T-helper 17 cell (primary cell): ENCODE results near the gene ATG14. TPM values are rescaled to one million over a fixed set of nuclear protein-coding genes. Genes with fewer than 3 reads are reported as not detected.
A peak's percentile ranks its signal among the peaks of the same experiment; 100 is the strongest.
"Not testable (repeated sequence)": the region's sequence is repeated elsewhere in the genome, so short reads cannot be mapped to it uniquely, and the experiment has no call there.

Experiments used
- ATAC-seq: fragments of 150-1000 bp; cut with Tn5 transposase; 2 replicates; pipeline ENCODE4 v1.10.0; 2021; ENCODE audit warnings: mild to moderate bottlenecking, moderate library complexity
- DNase-seq, 3 donors: peaks; one replicate each; pipeline versions ENCODE4 v3.0.0 to v3.0.0-alpha.2; 2020 to 2021
- H3K9me3 ChIP-seq: one replicate; pipeline ENCODE4 v1.7.0; 2013; ENCODE audit warnings: low read length, mild to moderate bottlenecking; ENCODE audit not compliant: control insufficient read depth, poor library complexity, severe bottlenecking
- H3K27ac Mint-ChIP-seq: one replicate; pipeline ENCODE4 v1.8.0; 2022; ENCODE audit warnings: mild to moderate bottlenecking, moderate library complexity, mixed read lengths
- H3K27me3 Mint-ChIP-seq: one replicate; pipeline ENCODE4 v1.8.0; 2022; ENCODE audit warnings: mixed read lengths
- H3K36me3 Mint-ChIP-seq: one replicate; pipeline ENCODE4 v1.8.0; 2022; ENCODE audit warnings: low read depth, mixed read lengths
- H3K4me1 Mint-ChIP-seq: one replicate; pipeline ENCODE4 v1.8.0; 2022; ENCODE audit warnings: mild to moderate bottlenecking, mixed read lengths
- H3K4me3 Mint-ChIP-seq: one replicate; pipeline ENCODE4 v1.8.0; 2022; ENCODE audit warnings: mild to moderate bottlenecking, moderate library complexity, mixed read lengths
- total RNA-seq, 4 donors: library from RNA in 2 of 4; stranded (reverse) in 2 of 4; gene quantifications; one replicate each; pipeline ENCODE4 v1.2.3 and lab custom pipeline; 2022 to 2026

Gene ATG14, protein sequence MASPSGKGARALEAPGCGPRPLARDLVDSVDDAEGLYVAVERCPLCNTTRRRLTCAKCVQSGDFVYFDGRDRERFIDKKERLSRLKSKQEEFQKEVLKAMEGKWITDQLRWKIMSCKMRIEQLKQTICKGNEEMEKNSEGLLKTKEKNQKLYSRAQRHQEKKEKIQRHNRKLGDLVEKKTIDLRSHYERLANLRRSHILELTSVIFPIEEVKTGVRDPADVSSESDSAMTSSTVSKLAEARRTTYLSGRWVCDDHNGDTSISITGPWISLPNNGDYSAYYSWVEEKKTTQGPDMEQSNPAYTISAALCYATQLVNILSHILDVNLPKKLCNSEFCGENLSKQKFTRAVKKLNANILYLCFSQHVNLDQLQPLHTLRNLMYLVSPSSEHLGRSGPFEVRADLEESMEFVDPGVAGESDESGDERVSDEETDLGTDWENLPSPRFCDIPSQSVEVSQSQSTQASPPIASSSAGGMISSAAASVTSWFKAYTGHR
- total RNA-seq (10 to 100 TPM; 16.3 to 21.7 TPM), total RNA-seq (lab: John Stamatoyannopoulos, UW) (53.5 to 55.4 reads per million in 2 donors)

DNA sequence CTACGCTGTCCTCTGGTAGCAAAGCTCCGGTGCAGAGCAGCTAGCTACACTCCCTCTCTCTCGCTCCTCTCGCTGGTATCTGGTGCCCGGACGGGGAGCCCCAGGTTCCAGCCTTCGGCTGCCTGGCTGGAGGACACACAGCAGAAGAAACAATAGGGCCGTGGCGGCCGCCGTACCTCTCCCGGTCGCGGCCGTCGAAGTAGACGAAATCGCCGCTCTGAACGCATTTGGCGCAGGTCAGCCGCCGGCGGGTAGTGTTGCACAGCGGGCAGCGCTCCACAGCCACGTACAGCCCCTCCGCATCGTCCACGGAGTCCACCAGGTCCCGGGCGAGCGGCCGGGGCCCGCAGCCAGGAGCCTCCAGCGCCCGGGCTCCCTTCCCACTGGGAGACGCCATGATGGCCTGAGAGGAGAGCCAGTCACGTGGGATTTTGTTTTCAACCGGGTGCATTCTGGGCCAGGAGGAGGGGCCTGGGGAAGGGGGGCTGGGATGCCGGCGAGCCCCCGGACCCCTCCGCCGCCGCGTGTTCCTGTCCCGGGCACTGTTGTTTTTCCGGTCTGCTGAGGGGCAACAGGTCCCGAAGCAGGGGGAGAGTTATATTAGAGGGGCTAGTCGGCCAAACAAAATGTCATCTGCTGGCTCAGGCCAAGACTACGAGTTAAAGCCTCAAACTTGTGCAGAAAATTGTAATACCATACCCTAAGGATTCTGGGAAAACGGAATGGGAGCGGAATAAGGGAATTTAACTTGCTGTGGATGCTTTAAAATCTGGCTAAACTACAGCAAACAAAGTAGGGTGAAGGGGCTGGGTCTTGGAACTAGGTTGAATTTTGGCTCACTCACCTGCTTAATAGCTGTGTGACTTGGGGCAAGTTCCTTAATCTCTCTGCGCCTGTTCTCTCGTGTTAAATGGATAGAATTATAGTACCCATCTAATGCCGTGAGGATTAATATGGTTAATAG, at the start of gene ATG14:
ATG14 (minus strand) TSS at position 405 of the 964 bp plus-strand sequence; CDS start at position 397, 8 bp downstream.
- H3K36me3 Mint-ChIP-seq = peaks cover 2% of the 10 kb centered on the region
- H3K4me3 Mint-ChIP-seq = peak within 1 kb of the TSS; percentile 90
- peaks cover 6% of the 10 kb centered on the region for H3K27me3 Mint-ChIP-seq
- peak; percentile 52 to 60 (median 55) for DNase-seq
- H3K4me1 Mint-ChIP-seq = peaks cover 32% of the 10 kb centered on the region
- H3K9me3 ChIP-seq = no peaks in the 10 kb centered on the region
- peak; percentile 99 for ATAC-seq
- peak within 1 kb of the TSS; percentile 93 for H3K27ac Mint-ChIP-seq

DNA sequence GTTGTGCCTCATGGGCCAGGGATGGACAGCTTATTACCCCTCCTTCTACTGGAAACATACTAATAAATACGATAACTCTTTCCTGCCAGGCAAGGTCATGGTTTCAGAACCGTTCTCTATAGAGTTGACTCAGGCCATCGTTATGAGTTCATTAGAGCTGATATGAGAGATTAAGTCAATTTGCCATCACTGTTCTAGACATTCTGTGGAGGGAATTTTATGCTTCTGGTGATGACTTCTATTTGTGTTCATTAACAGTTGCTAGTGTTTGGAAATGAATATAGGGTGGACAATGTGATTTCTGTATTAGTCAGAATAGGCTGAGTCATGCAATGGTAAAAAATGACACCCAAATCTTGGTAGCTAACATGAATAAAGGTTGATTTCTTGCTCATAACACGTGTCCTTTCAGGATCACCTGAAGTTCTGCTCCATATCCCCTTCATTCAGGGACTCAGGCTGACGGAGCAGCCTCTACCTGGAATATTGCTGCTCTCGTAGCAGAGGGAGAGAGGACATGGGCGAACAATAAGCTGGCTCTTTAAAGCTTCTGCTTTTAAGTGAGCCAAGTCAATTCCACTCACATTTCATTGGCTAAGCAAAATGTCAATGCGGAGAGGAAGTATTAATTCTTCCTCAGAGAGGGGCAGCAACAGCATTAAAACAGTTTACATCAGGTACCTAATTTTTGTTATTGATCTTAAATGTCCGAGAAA, 47.3 kb upstream of the ATG14 start:
- Mint-ChIP-seq H3K4me3 (no peak overlapping the region), H3K27ac (no peak overlapping the region)

DNA sequence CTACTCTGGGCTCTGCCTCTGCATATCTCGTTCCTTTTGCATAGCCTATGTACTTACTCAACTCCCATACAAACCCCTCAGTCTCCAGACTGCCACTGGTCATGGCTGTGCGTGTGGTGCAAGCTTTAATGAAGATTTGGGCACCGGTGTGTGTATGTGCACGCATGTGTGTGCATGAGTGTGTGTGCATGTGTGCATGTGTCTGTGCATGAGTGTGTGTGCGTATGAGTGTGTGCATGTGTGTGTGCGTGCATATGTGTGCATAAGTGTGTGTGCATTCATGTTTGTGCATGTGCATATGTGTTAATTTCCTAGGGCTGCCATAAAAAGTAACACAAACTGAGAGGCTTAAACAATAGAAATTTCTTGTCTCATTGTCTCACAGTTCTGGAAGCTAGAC, 45.9 kb upstream of the ATG14 start:
- DNase-seq = no peak
- no peak for ATAC-seq
- no peaks in the 10 kb centered on the region for H3K9me3 ChIP-seq
- Mint-ChIP-seq H3K4me3 (no peak overlapping the region), H3K27ac (no peak overlapping the region), H3K36me3 (peaks cover 9% of the 10 kb centered on the region), H3K4me1 (peaks cover 8% of the 10 kb centered on the region), H3K27me3 (peaks cover 36% of the 10 kb centered on the region)

More for the DNA sequence above, 47.3 kb upstream of the ATG14 start:
- peaks cover 8% of the 10 kb centered on the region for H3K4me1 Mint-ChIP-seq
- DNase-seq (no peak), ATAC-seq (no peak)
- no peaks in the 10 kb centered on the region for H3K9me3 ChIP-seq
- H3K36me3 Mint-ChIP-seq = peaks cover 9% of the 10 kb centered on the region
- peaks cover 39% of the 10 kb centered on the region for H3K27me3 Mint-ChIP-seq

DNA sequence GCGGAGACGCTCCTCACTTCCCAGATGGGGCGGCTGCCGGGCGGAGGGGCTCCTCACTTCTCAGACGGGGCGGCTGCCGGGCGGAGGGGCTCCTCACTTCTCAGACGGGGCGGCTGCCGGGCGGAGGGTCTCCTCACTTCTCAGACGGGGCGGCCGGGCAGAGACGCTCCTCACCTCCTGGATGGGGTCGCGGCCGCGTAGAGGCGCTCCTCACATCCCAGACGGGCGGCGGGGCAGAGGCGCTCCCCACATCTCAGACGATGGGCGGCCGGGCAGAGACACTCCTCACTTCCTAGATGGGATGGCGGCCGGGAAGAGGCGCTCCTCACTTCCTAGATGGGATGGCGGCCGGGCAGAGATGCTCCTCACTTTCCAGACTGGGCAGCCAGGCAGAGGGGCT, 44.8 kb upstream of the ATG14 start:
- not testable (repeated sequence) for DNase-seq, H3K9me3 ChIP-seq, H3K4me3 Mint-ChIP-seq, H3K27ac Mint-ChIP-seq, ATAC-seq, H3K36me3 Mint-ChIP-seq
- Mint-ChIP-seq H3K4me1 (peaks cover 13% of the 10 kb centered on the region), H3K27me3 (peaks cover 29% of the 10 kb centered on the region)

DNA sequence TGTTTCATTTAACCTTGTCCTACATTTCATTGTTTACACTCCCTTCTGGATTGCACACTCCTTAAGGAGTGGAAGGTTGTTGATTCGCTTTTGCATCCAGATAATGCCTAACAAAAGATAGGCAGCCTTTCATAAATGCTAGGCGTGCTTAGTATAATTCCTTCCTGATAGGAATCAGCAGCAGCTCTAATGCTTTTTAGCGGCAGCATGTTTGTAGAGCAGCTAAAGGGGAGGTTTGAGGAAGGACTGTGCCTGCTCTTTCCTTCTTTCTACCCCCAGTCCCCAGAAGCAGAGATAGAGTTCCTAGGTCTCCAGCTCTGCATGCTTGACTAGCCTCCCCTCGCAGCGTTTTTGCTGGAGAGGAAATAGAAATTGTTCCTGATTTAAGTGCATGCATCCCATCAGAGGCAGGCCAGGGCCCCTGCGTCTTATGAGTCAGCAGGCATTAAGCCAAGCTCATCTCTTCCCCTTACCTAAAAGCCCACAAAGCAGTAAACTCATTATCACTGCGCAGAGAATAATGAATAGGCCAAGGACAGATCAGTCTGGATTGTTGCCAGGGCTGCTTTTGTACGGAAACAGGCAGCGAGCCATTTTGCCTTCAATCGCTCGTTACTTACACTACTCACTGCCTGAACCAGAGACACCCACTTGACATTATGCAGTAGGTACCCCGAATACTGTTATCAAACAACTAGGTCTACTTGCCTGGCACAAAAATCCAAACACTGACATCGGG, 42.8 kb upstream of the ATG14 start:
- DNase-seq (no peak), ATAC-seq (no peak)
- peaks cover 9% of the 10 kb centered on the region for H3K4me1 Mint-ChIP-seq
- no peaks in the 10 kb centered on the region for H3K9me3 ChIP-seq
- H3K27ac Mint-ChIP-seq = peak overlapping the region; percentile 41
- peaks cover 6% of the 10 kb centered on the region for H3K36me3 Mint-ChIP-seq
- H3K27me3 Mint-ChIP-seq = peaks cover 22% of the 10 kb centered on the region
- no peak overlapping the region for H3K4me3 Mint-ChIP-seq

DNA sequence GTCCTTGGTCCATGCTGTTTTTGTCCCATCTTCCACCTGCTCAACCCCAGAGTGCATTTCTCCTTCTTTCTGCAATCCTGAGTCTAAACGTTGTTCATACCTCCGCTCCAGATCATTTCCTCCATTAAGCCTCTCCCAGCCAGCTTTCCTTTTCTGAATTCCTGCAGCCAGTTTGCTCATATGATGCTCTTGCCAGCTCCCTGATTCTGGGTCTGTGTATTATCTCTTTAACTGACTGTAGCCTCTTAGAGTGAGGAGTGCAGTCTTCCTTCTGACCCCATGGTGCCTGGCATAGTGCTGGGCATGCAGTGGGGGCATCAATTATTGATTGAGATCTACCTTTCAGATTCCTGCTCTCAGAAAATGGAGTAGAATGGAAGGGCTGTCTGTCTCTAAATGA, 40.3 kb upstream of the ATG14 start:
- Mint-ChIP-seq H3K4me1 (peaks cover 5% of the 10 kb centered on the region), H3K36me3 (peaks cover 2% of the 10 kb centered on the region), H3K27ac (no peak overlapping the region), H3K4me3 (no peak overlapping the region), H3K27me3 (peaks cover 22% of the 10 kb centered on the region)
- DNase-seq (no peak), ATAC-seq (no peak)
- H3K9me3 ChIP-seq = no peaks in the 10 kb centered on the region

DNA sequence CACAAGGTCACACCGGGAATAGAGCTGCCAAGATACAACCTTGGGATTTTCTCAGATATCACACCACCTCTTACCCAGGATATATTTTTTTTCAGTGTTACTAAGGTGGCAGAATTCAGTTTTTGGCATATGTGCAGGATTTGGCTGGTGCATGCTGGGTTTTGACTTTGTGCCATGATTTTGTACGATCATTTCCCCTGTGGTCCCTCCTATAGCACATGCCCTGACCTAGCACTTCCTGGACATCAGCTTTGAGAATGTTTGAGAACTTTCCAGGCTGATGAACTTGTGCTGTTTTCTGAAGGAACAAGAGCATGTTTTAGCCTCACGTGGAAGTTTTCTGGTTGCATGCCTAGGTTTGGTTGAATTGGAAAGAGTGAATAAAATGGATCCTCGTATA, 39.8 kb upstream of the ATG14 start:
- H3K36me3 Mint-ChIP-seq = peaks cover 2% of the 10 kb centered on the region
- ATAC-seq (no peak), DNase-seq (no peak)
- H3K9me3 ChIP-seq = no peaks in the 10 kb centered on the region
- peaks cover 22% of the 10 kb centered on the region for H3K27me3 Mint-ChIP-seq
- no peak overlapping the region for H3K27ac Mint-ChIP-seq
- no peak overlapping the region for H3K4me3 Mint-ChIP-seq
- H3K4me1 Mint-ChIP-seq = peaks cover 5% of the 10 kb centered on the region

DNA sequence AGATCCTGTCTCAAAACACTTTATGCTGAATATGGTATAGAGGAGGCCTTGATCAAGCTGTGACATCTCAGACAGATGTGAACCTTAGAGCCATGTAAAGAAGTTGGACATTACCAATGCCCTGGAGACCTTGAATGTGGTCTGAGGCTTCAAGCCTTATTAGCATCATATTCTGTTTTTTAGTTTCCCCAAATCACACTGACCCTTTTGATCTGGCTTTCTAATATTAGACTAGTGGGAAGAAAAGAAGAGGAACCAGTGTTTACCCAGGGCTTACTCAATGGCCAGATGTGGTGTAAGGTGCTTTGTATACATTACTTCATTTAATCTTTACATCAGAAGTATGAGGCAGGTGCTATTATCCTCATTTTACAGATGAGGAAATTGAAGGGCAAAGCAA, 39.4 kb upstream of the ATG14 start:
- Mint-ChIP-seq H3K4me1 (peaks cover 9% of the 10 kb centered on the region), H3K4me3 (no peak overlapping the region), H3K27me3 (peaks cover 22% of the 10 kb centered on the region), H3K27ac (no peak overlapping the region), H3K36me3 (peaks cover 2% of the 10 kb centered on the region)
- no peaks in the 10 kb centered on the region for H3K9me3 ChIP-seq
- ATAC-seq (no peak), DNase-seq (no peak)

DNA sequence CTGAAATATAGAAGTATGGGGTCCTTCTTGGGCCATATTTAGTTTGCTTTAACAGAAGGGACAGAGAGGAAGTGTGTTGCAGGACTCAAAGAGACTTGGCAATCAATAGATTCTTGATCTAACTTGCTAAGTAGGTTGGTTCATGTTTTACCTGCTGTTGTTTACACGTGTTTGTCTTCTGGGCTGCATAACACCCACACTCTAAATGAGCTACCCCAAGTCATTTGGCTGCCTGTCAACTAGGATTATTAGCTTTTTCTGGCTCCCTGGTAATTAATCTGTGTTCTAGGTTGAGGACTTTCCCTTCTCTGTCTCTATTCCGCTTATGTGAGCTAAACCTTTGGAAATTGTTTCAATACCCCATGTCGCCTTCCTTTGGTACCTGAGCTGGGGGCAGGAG, 38.9 kb upstream of the ATG14 start:
- H3K4me3 Mint-ChIP-seq = no peak overlapping the region
- DNase-seq = no peak
- peaks cover 9% of the 10 kb centered on the region for H3K4me1 Mint-ChIP-seq
- ATAC-seq = no peak
- H3K9me3 ChIP-seq = no peaks in the 10 kb centered on the region
- no peak overlapping the region for H3K27ac Mint-ChIP-seq
- peaks cover 22% of the 10 kb centered on the region for H3K27me3 Mint-ChIP-seq
- peaks cover 2% of the 10 kb centered on the region for H3K36me3 Mint-ChIP-seq

DNA sequence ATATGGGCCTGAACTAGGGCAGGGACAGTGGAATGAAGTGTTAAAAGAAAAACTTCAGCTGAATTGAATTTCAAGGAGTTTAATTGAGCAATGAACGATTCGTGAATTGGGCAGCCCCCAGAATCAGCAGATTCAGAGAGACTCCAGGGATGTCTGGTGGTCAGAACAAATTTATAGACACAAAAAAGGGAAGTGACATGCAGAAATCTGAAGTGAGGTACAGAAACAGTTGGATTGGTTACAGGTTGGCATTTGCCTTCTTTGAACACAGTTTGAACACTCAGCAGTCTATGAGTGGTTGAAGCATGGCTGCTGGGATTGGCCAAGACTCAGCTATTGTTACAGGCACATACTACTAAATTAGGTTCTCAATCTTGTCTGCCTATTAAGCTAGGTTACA, 38.5 kb upstream of the ATG14 start:
- no peaks in the 10 kb centered on the region for H3K9me3 ChIP-seq
- Mint-ChIP-seq H3K36me3 (peaks cover 2% of the 10 kb centered on the region), H3K27ac (peak overlapping the region; percentile 10), H3K27me3 (peaks cover 20% of the 10 kb centered on the region), H3K4me3 (no peak overlapping the region), H3K4me1 (peaks cover 9% of the 10 kb centered on the region)
- DNase-seq (no peak), ATAC-seq (no peak)

DNA sequence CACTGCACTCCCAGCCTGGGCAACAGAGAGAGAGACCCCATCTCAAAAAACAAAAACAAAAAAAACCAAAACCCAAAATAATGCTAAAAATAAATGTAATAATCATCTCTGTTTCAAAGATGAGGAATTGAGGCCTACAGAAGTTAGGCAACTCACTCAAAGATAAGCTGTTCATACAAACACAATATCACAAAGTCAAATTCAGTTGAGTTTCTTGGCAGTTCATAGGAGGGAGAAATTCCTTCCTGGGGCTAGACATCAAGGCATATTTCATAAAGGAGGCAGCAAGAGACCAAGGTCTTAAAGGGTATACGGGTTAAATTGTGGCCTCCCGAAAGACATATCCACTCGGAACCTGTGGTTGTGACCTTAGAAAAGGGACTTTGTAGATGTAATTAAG, 37.5 kb upstream of the ATG14 start:
- no peak for ATAC-seq
- Mint-ChIP-seq H3K4me3 (no peak overlapping the region), H3K4me1 (peaks cover 9% of the 10 kb centered on the region), H3K27me3 (peaks cover 9% of the 10 kb centered on the region), H3K36me3 (no peaks in the 10 kb centered on the region), H3K27ac (no peak overlapping the region)
- H3K9me3 ChIP-seq = no peaks in the 10 kb centered on the region
- DNase-seq = no peak

DNA sequence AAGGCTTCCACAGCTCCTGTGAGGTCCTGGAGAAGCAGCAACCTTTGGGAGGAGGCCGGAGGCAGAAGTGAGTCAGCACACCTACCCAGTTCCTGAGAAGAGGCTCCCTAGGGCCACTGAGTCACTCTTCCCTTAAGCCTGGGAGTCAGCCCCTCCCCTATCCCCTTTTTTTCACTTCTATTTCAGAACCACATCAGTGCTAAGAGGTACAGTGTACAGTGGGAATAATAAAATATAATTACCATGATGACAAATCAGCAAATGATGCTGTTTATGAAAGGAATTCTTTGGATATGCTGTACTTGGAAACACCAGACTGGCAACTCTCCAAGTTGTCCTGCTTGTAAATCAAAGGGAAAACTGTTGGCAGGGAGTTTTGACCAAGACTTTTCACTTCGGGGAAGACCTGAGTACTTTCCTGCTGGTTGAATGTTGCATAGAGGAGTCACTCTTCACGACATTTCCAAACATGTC, 36.5 kb upstream of the ATG14 start:
- Mint-ChIP-seq H3K27ac (no peak overlapping the region), H3K4me1 (peaks cover 9% of the 10 kb centered on the region), H3K36me3 (no peaks in the 10 kb centered on the region), H3K27me3 (peaks cover 2% of the 10 kb centered on the region), H3K4me3 (no peak overlapping the region)
- ATAC-seq = no peak
- DNase-seq = no peak
- no peaks in the 10 kb centered on the region for H3K9me3 ChIP-seq
